Measurements from ENCODE around the gene TRRAP.
"Not testable (repeated sequence)": the region's sequence is repeated elsewhere in the genome, so short reads cannot be mapped to it uniquely, and the experiment has no call there.

The TRRAP gene

GRCh38 chr7:98868450-98868849, 9.9 kb upstream of the TRRAP start:
- DNase-seq: no peak

GRCh38 chr7:98869027-98869596, 9.2 kb upstream of the TRRAP start:
- DNase-seq: no peak

- no peak for DNase-seq
These were observed 8.7 kb upstream of the TRRAP start, which contains the start of gene TMEM130 for GRCh38 chr7:98869597-98870120. Gene TMEM130 (minus strand): TSS chr7:98870014. CDS start chr7:98869861, 153 bp downstream.

GRCh38 chr7:98870121-98870651, 8.1 kb upstream of the TRRAP start:
- no peak for DNase-seq

- DNase-seq: no peak
These were observed 7.4 kb upstream of the TRRAP start for GRCh38 chr7:98870807-98871491.

- no peak for DNase-seq
These were observed 5.9 kb upstream of the TRRAP start for GRCh38 chr7:98872328-98872924.

- DNase-seq: not testable (repeated sequence)
These were observed 4.7 kb upstream of the TRRAP start for GRCh38 chr7:98873610-98874009.

- no peak for DNase-seq
These were observed 3.4 kb upstream of the TRRAP start for GRCh38 chr7:98874942-98875341.

GRCh38 chr7:98875501-98875900, 2.8 kb upstream of the TRRAP start:
- DNase-seq: no peak

- DNase-seq: no peak
These were observed 1.2 kb upstream of the TRRAP start for GRCh38 chr7:98877146-98877545.

- no peak for DNase-seq
These were observed 504 bp upstream of the TRRAP start for GRCh38 chr7:98877692-98878364.

GRCh38 chr7:98879198-98879978, 1.1 kb downstream of the TRRAP start:
- no peak for DNase-seq

GRCh38 chr7:98879979-98880315, 1.6 kb downstream of the TRRAP start:
- no peak for DNase-seq

GRCh38 chr7:98880485-98880884, 2.2 kb downstream of the TRRAP start:
- no peak for DNase-seq

GRCh38 chr7:98881561-98882315, 3.4 kb downstream of the TRRAP start:
- no peak for DNase-seq

GRCh38 chr7:98884416-98884815, 6.1 kb downstream of the TRRAP start:
- DNase-seq: no peak

- DNase-seq: no peak
These were observed 8.7 kb downstream of the TRRAP start for GRCh38 chr7:98887038-98887437.

GRCh38 chr7:98892609-98893008, 14.3 kb downstream of the TRRAP start:
- DNase-seq: no peak

GRCh38 chr7:98899816-98900215, 21.5 kb downstream of the TRRAP start:
- no peak for DNase-seq

GRCh38 chr7:98900815-98901214, 22.5 kb downstream of the TRRAP start:
- DNase-seq: no peak

GRCh38 chr7:98902523-98902922, 24.2 kb downstream of the TRRAP start:
- no peak for DNase-seq

GRCh38 chr7:98903246-98903645, 24.9 kb downstream of the TRRAP start:
- no peak for DNase-seq
